Measurements from ENCODE around the gene INO80B.

DNA sequence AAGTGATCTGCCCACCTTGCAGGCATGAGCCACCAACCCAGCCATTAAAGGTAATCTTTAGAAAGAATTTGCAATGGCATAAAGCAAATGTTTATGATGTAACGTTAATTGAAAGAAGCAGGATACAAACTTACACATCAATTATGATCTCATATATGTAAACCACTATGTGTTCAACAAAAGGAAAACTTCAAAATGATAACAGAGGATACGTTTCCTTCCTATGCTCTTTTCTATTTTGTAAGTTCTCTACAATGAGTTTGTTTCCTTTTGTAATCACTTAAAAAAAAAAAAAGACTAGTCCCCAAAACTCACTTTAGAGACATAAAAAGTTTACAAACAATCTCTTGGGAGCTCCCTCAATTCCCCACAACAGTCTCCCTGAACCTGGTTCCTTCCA lies 34.9 kb upstream of the INO80B start:
- TF ChIP-seq CTCF (IDR thresholded peaks at IDR 0.05), result no peak
- no peak for TF ChIP-seq POLR2A (IDR thresholded peaks at IDR 0.05)
